HG03196 (cell line): Measurements from ENCODE around the gene MOGAT1.
"Not testable (repeated sequence)": the region's sequence is repeated elsewhere in the genome, so short reads cannot be mapped to it uniquely, and the experiment has no call there.

Experiments
- ATAC-seq: cut with Tn5 transposase; IDR thresholded peaks from one replicate; pipeline ENCODE4 v1.9.1; 2021; ENCODE audit not compliant: unreplicated experiment

MOGAT1 gene

DNA sequence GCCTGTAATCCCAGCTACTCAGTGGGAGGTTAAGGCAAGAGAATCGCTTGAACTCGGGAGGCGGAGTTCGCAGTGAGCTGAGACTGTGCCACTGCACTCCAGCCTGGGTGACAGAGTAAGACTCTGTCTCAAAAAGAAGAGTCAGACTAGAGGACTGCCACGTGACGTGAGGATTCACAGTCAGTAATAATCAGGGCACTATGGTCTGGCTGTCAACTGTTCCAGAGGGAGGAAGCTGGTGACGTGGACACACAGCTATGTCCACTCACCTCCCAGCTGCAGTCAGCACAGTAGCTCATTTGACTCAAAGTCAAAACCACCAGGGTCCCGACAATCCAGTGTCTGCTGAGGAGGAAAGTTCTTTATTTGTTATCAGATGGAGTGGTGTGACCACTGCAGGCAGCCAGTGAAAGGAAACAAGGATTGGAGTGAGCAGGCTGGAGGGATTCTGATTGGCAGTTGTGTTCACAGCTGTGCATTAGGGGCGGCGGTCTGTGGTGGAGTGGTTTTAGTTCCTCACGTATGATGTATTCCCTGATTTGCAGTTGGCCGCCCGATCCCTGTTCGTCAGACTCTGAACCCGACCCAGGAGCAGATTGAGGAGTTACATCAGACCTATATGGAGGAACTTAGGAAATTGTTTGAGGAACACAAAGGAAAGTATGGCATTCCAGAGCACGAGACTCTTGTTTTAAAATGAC lies 37.9 kb downstream of the MOGAT1 start:
- ATAC-seq: peak; percentile 47

DNA sequence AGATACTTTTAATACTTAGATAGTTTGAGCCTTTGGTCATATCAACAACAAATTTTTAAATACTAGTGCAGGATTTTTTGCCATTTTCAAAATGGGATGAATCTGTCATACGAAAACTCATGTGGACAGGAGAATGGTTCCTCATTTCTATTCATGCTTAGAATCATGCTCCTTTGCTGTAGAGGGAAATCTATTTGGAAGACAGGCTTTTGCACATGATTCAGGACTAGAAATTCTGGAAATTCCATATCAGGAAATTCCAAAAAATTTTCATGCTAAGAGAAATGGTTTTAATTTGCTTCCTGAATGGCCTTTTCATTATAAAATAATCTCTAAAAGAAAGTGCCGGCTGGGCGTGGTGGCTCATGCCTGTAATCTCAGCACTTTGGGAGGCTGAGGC lies 39.3 kb downstream of the MOGAT1 start:
- no peak for ATAC-seq

GRCh38 chr2:222711315-222711940 lies 40.0 kb downstream of the MOGAT1 start:
- no peak for ATAC-seq

- no peak for ATAC-seq
These were observed 41.5 kb downstream of the MOGAT1 start for GRCh38 chr2:222713002-222713401.

DNA sequence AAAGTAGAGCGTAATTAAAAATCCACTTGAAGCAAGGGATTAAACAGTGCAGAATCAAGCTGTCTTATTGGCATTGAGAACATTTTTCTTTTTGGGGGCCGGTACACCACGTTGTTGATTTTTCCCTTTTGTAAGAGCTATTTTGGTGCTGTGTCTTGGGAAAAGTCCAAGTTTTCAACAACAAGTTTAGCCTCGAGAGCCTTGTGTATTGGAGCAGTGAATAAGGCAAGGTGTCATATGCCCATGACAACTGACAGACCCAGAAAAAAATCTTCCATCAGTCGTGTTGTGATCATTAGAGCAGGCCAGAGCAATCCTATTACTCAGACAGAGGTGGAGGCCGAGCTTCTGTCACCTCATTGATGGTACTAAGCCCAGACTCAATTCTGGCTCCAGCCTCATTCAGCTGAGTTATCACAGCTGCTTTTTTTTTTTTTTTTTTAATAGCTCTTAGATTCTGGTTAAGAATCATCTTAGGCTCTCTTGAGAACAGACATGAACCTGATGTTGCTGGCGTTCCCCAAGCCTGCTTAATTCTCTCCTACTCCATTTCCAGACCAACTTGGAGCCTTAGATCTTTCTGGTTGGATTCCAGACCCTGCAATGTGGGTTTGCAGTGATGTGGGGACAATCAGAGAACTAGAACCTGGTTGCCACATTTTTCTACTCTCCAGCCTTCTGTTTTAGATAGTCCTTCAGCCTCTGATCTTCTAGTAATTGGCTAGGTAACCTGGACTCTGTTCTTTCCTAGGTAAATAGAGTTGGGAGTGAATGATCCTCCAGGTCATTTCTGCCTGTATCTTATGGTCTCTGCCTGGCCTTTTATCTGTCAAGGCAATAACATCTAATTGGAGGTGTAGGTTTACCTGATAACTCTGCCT lies 43.1 kb downstream of the MOGAT1 start:
- no peak for ATAC-seq

GRCh38 chr2:222715742-222716141 lies 44.3 kb downstream of the MOGAT1 start:
- ATAC-seq: peak; percentile 48

GRCh38 chr2:222719787-222720186 lies 48.3 kb downstream of the MOGAT1 start:
- ATAC-seq: not testable (repeated sequence)

- ATAC-seq: not testable (repeated sequence)
These were observed 50.1 kb downstream of the MOGAT1 start for GRCh38 chr2:222721597-222721996.

DNA sequence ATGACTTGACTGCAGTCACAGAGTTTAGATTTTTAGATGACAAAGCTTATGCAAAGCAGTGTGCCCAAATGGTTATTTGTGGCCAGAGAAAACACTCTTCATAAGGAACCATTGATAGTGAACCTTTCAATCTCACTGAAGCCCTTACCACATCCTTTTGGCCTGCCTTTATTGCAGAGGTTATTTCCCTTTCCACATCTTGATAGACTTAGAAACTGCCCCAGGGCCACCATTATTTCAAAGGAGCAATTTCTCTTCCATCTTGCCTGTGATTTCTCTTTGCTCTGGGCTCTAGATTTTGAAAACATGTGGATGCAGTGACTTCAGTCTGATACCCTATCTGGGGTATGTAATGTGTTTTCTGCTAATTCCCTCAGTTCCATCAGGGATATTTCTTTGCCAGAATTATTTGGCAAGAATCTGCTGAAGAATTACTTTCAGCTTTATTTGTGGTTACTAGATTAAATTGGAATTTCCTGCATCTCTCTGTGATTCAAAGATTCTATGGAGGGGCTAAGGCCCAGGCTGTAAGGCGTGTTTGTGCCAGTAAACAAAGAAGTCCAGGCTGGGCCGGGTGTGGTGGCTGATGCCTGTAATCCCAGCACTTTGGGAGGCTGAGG lies 51.0 kb downstream of the MOGAT1 start:
- peak; percentile 96 for ATAC-seq

GRCh38 chr2:222724208-222724607 lies 52.8 kb downstream of the MOGAT1 start:
- no peak for ATAC-seq

DNA sequence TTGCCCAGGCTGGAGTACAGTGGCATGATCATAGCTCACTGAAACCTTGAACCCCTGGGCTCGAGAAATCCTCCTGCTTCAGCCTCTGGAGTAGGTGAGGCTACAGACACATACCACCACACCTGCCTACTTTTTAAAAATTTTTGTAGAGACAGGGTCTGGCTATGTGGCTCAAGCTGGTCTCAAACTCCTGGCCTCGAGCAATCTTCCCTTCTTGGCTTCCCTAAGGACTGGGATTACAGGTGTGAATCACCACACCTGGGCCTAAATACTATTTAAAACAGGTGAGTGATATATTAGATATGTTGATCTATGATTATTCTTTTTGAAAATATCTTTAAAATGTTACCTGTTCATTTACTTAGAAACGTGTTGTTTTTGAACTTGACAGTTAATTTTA lies 57.2 kb downstream of the MOGAT1 start:
- no peak for ATAC-seq

GRCh38 chr2:222730366-222730999 lies 59.0 kb downstream of the MOGAT1 start:
- peak; percentile 46 for ATAC-seq

GRCh38 chr2:222731201-222731621 lies 59.8 kb downstream of the MOGAT1 start:
- no peak for ATAC-seq

DNA sequence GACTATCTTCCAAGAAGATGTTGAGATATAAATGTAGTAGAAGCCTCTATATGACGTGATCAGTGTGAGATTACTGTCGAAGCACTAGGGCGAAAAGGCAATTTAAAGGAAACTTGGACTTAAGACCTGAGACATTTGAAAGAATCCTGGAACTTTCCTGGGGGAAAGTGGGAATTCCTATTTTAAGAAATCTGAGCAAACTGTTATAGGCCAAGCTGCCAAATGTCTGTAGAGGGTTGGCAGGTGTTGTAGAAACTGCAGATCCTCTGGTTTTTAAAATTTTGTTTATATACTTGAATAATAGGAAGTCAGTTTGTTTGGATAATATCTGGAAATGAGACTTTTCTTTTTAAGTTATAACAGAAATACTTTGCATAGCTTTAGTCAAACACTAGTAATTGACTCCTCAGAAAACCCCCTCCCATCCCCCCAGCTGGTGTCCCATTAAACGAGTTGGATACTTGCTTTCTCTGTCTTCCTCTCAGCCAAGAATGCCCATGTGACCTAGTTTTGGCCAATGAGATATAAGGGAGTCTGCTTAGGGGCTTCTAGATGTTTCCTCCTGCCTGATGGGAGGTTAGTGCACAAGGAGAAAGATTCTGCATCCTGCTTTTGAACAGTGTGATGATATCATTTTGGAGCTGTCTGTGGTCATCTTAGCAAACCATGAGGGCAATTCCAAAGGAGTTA lies 61.2 kb downstream of the MOGAT1 start:
- no peak for ATAC-seq

DNA sequence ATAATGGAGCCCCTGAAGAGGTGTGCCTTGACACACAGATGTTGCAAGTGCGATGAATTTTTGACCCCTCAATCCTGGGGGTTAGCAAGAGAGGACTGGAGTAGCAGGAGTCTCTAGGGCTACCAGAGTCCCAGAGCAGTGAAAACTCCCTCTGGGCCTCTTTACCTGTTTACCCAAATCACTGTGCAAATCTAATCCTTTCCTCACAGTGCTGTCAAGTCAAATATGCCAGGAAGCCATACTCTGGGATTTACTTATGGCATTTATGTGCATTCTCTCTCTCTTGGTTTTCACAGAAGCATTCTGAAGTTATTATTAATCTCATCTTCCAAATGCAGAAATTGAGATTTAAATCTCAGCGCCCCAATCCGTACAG lies 62.0 kb downstream of the MOGAT1 start:
- no peak for ATAC-seq

- no peak for ATAC-seq
These were observed 62.6 kb downstream of the MOGAT1 start for GRCh38 chr2:222733846-222734702.

DNA sequence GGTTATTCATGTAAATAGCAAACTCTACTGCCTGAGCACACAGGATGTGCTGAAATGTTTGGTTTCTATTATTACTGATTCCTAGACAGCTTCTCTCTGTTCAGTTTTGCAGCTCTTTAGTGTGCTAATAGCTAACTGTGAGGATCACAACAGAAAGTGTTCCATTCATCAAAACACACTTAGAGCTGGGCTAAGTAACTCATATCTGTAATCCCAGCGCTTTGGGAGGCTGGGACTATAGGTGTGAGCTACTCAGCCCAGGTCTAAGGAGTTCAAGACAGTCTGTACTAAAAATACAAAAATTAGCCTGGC lies 63.2 kb downstream of the MOGAT1 start:
- peak; percentile 77 for ATAC-seq

- ATAC-seq: no peak
These were observed 64.8 kb downstream of the MOGAT1 start for GRCh38 chr2:222736301-222736700.

DNA sequence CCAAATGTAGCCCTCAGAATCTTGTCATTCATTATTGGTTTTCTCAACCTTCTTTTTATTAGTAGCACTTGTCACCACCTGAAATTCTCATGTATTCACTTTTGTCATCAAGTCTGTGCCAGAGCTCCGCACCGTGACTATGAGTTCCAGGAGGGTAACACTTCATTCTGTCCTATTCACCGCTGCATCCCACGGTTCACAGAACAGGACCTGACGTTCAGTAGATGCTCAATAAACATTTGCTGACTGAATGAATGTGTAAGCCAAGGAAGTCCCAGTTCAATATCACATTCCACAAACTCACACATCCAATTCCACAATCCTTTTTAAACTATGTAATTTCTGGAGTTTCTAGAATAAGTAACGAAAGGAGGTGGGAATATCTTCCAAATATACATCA lies 65.5 kb downstream of the MOGAT1 start:
- ATAC-seq: no peak

GRCh38 chr2:222738312-222738711 lies 66.9 kb downstream of the MOGAT1 start:
- no peak for ATAC-seq
